Osteoblast (primary cell): ENCODE results near the gene BAZ1B. TPM values are rescaled to one million over a fixed set of nuclear protein-coding genes. Genes with fewer than 3 reads are reported as not detected.
A peak's percentile ranks its signal among the peaks of the same experiment; 100 is the strongest.
"Not testable (repeated sequence)": the region's sequence is repeated elsewhere in the genome, so short reads cannot be mapped to it uniquely, and the experiment has no call there.

Experiments
- DNase-seq: peaks from one replicate; pipeline ENCODE4 v3.0.0; 2011; ENCODE audit warnings: low spot score, mixed read lengths; ENCODE audit not compliant: insufficient read length; ENCODE audit errors: missing footprints
- H2AFZ ChIP-seq: 2 replicates; pipeline ENCODE4 v1.6.0; 2011; ENCODE audit warnings: mild to moderate bottlenecking, low read length
- H3K27ac ChIP-seq: 2 replicates; pipeline ENCODE4 v1.5.1; 2011; ENCODE audit warnings: mild to moderate bottlenecking, low read depth, low read length, moderate library complexity
- H3K27me3 ChIP-seq: 2 replicates; pipeline ENCODE4 v1.6.0; 2012; ENCODE audit warnings: mild to moderate bottlenecking, control low read depth, inconsistent platforms, low read length, moderate library complexity; ENCODE audit not compliant: insufficient read depth
- H3K36me3 ChIP-seq: 2 replicates; pipeline ENCODE4 v1.5.1; 2011; ENCODE audit warnings: mild to moderate bottlenecking, low read length, control low read depth, moderate library complexity; ENCODE audit not compliant: insufficient read depth
- H3K4me1 ChIP-seq: 2 replicates; pipeline ENCODE4 v1.5.1; 2011; ENCODE audit warnings: mild to moderate bottlenecking, low read length, control low read depth, moderate library complexity; ENCODE audit not compliant: insufficient read depth
- H3K4me2 ChIP-seq: 2 replicates; pipeline ENCODE4 v1.6.0; 2011; ENCODE audit warnings: mild to moderate bottlenecking, low read length; ENCODE audit not compliant: insufficient read depth
- H3K4me3 ChIP-seq: fragments of 200-600 bp; sonication (generic); 3 replicates; pipeline ENCODE4 v1.5.1; 2012; ENCODE audit warnings: mild to moderate bottlenecking, low read length, inconsistent platforms; ENCODE audit not compliant: insufficient read depth
- H3K79me2 ChIP-seq: 2 replicates; pipeline ENCODE4 v1.6.0; 2012; ENCODE audit warnings: mild to moderate bottlenecking, low read length, control low read depth, inconsistent platforms; ENCODE audit not compliant: insufficient read depth
- H3K9me3 ChIP-seq: 2 replicates; pipeline ENCODE4 v1.5.1; 2011; ENCODE audit warnings: low read depth, low read length, control low read depth
- H4K20me1 ChIP-seq: 2 replicates; pipeline ENCODE4 v1.6.0; 2012; ENCODE audit warnings: mild to moderate bottlenecking, low read length, control low read depth; ENCODE audit not compliant: insufficient read depth
- total RNA-seq: library from RNA; depleted of rRNA; stranded (reverse); fragments of >200 nt; gene quantifications from 2 replicates; pipeline ENCODE4 v1.2.3, GENCODE V29; 2012
- TF ChIP-seq, protein P1 (sequence below): IDR thresholded peaks from 2 replicates; pipeline ENCODE4 v1.5.1; 2011; ENCODE audit warnings: mild to moderate bottlenecking, low read depth, low read length, moderate library complexity; ENCODE audit errors: extremely low read depth

The BAZ1B gene
- total RNA-seq, 1 donor: 61.2 TPM

DNA sequence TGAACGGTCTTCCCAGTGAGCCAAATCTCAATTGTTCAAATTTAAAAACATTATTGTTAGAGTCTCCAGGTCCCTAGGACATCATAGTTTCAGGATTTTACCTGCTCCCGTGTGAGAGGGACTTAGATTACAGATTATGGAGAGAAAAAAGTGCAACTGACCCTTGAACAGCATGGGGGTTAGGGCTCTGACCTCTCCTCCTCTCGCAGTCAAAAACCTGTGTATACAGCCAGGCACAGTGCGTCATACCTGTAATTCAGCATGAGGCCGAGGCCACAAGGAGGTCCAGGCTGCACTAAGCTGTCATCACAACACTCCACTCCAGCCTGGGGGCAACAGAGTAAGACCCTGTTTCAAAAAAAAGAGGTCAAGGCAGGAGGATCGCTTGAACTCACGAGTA lies 25.5 kb downstream of the BAZ1B start:
- Histone ChIP-seq H3K4me2 (no peak overlapping the region), H4K20me1 (peaks cover 24% of the 10 kb centered on the region), H3K4me1 (no peaks in the 10 kb centered on the region), H3K27ac (no peak overlapping the region), H3K4me3 (no peak overlapping the region), H3K27me3 (no peaks in the 10 kb centered on the region), H3K36me3 (peaks cover 86% of the 10 kb centered on the region), H3K9me3 (no peaks in the 10 kb centered on the region), H2AFZ (no peak overlapping the region), H3K79me2 (peaks cover 73% of the 10 kb centered on the region)
- DNase-seq: no peak
- TF ChIP-seq, protein P1, sequence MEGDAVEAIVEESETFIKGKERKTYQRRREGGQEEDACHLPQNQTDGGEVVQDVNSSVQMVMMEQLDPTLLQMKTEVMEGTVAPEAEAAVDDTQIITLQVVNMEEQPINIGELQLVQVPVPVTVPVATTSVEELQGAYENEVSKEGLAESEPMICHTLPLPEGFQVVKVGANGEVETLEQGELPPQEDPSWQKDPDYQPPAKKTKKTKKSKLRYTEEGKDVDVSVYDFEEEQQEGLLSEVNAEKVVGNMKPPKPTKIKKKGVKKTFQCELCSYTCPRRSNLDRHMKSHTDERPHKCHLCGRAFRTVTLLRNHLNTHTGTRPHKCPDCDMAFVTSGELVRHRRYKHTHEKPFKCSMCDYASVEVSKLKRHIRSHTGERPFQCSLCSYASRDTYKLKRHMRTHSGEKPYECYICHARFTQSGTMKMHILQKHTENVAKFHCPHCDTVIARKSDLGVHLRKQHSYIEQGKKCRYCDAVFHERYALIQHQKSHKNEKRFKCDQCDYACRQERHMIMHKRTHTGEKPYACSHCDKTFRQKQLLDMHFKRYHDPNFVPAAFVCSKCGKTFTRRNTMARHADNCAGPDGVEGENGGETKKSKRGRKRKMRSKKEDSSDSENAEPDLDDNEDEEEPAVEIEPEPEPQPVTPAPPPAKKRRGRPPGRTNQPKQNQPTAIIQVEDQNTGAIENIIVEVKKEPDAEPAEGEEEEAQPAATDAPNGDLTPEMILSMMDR: no peak

DNA sequence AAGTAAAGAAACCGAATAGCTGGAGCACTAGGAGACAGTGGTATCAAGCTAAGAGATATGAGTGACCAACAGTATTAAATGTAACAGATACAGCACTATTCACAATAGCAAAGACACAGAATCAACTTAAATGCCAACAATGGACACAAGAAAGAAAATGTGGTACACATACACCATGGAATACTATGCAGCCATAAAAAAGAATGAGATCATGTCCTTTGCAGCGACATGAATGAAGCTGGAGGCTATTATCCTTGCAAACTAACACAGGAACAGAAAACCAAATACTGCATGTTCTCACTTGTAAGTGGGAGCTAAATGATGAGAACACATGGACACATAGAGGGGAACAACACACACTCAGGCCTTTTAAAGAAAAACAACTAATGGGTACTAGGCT lies 26.6 kb downstream of the BAZ1B start:
- not testable (repeated sequence) for DNase-seq, H2AFZ ChIP-seq, H3K4me3 ChIP-seq, H3K4me2 ChIP-seq, H3K9me3 ChIP-seq, H3K27me3 ChIP-seq, H3K4me1 ChIP-seq, H3K27ac ChIP-seq
- H3K79me2 ChIP-seq: peaks cover 71% of the 10 kb centered on the region
- peaks cover 21% of the 10 kb centered on the region for H4K20me1 ChIP-seq
- H3K36me3 ChIP-seq: peaks cover 92% of the 10 kb centered on the region

DNA sequence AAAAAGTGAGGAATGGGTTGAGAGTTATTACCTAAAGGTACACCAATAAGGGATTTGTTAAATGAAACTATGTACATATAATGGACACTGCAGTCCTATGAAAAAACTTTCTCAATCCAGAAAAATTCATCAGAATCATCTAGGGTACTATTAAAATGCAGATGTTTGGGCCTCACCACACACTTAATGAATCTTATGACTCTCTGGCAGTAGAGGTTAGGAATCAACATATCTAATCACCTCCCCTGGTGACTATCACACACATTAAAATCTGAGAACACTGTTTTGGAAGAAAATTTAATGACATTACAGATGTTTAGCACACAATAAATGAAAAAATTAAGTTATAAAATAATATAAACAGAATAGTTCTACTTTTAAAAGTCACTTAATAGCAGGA lies 32.1 kb downstream of the BAZ1B start:
- Histone ChIP-seq H3K79me2 (peaks cover 67% of the 10 kb centered on the region), H3K36me3 (peaks cover 80% of the 10 kb centered on the region)
- DNase-seq: no peak

DNA sequence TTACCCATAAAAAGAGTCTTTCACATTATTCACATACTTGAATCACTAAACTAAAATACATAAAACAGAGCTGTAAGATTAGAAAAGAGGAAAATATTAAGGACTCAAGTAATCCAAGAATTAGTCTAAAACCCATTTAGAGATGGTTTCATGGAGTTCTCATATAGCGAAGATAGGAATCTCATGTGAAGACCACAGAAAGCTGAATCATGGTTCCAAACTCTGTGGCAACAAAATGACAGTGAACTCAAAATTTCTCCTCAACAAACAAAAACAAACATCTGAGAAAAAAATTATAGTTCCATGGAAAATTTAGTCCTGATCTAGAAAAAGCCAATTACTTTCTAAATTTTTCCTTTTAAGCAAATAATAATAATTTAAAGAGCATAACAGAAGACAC lies 34.6 kb downstream of the BAZ1B start:
- peaks cover 79% of the 10 kb centered on the region for H3K36me3 ChIP-seq
- no peak overlapping the region for H2AFZ ChIP-seq
- peaks cover 70% of the 10 kb centered on the region for H3K79me2 ChIP-seq
- TF ChIP-seq, protein P1: no peak
- H3K4me3 ChIP-seq: no peak overlapping the region
- no peaks in the 10 kb centered on the region for H3K4me1 ChIP-seq
- H3K4me2 ChIP-seq: no peak overlapping the region
- no peak for DNase-seq
- H3K27me3 ChIP-seq: no peaks in the 10 kb centered on the region
- no peaks in the 10 kb centered on the region for H4K20me1 ChIP-seq
- H3K9me3 ChIP-seq: no peaks in the 10 kb centered on the region
- peak overlapping the region; percentile 36 for H3K27ac ChIP-seq

More for the DNA sequence above, 32.1 kb downstream of the BAZ1B start:
- Histone ChIP-seq H3K27ac (no peak overlapping the region), H3K27me3 (no peaks in the 10 kb centered on the region), H2AFZ (no peak overlapping the region), H3K4me3 (no peak overlapping the region), H4K20me1 (peaks cover 9% of the 10 kb centered on the region), H3K9me3 (no peaks in the 10 kb centered on the region), H3K4me1 (no peaks in the 10 kb centered on the region), H3K4me2 (no peak overlapping the region)
- TF ChIP-seq, protein P1: no peak
